ENCODE data around the gene PLEKHG7. TPM values are rescaled to one million over a fixed set of nuclear protein-coding genes. Genes with fewer than 3 reads are reported as not detected.

PLEKHG7 gene
- total and polyA plus RNA-seq, 2 experiments from 2014 or later: not detected

DNA sequence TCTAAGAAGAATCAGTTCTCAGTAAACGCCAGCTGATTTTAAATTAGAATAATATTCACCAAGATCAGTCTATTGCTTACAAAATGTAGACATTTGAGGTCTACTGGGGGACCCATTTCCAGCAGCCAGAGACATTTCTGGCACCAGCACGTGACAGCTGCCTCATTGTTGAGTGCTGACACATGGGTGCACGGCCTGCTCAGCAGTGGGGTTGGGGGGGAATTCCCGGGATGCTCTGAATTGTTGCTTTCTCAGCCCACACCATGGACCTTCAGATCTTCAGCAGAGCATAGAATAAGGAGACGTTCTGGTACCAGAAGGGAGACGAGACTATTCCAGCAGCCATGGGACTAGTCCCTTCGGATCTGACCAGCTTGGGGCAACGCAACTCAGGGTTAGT, 18.3 kb downstream of the PLEKHG7 start:
- Histone ChIP-seq H3K27ac (no peak overlapping the region), H3K36me3 (no peaks in the 10 kb centered on the region), H3K27me3 (no peaks in the 10 kb centered on the region), H3K4me3 (no peak overlapping the region), H3K9me3 (ENCODE audit: low read depth) (no peaks in the 10 kb centered on the region), H3K4me1 (ENCODE audit: low read depth) (no peaks in the 10 kb centered on the region)
- DNase-seq (ENCODE audit: low read depth in 1 of 2, low spot score in 1 of 2): peak in 1 of 2 donors; percentile 14
- no peak for TF ChIP-seq CTCF (IDR thresholded peaks at IDR 0.05; ENCODE audit: low read depth, low read length)

DNA sequence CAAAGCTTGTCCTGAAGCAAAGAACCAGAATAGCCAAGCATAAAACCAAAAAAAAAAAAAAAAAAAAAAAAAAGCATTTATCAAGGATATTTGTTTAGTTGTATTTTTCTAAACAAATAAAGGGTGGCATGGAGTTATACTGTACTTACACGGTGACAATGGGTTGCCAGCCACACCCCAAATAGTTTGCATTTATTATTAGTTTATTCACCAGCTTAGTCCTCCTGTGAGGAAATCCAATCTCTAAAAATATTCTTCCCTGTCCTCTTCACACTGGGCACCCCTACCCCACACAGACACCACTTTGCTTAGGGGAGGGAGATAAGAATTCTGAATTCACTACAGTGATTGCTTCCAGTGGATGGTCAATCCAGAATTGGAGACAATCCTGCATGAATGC, 18.9 kb downstream of the PLEKHG7 start:
- Histone ChIP-seq H3K27ac (no peak overlapping the region), H3K4me3 (no peak overlapping the region)
- no peak for TF ChIP-seq CTCF (IDR thresholded peaks at IDR 0.05; ENCODE audit: low read depth, low read length)

DNA sequence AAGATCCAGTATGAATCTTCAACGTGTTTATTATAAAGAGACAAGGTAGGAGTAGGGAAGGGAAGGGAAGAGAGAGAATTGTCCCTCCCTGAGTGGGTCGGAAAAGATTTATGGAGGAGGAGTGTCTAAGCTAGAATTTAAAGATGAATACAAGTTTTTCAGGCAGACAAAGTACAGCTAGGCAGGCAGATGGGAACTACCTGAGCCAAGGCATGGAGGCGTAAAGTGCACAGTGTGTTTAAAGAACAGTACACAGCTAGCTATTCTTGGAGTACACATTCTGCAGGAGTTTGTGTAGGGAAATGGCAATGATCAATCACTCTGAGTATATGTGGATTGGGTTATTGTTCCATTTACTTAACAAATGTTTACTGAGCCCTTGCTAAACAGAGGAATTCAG, 20.1 kb downstream of the PLEKHG7 start:
- no peak overlapping the region for H3K27ac ChIP-seq
- no peaks in the 10 kb centered on the region for H3K27me3 ChIP-seq
- DNase-seq (ENCODE audit: low read depth in 1 of 2, low spot score in 1 of 2): no peak
- H3K36me3 ChIP-seq: no peaks in the 10 kb centered on the region
- TF ChIP-seq CTCF (IDR thresholded peaks at IDR 0.05; ENCODE audit: low read depth, low read length): no peak
- no peaks in the 10 kb centered on the region for H3K4me1 ChIP-seq (ENCODE audit: low read depth)
- H3K9me3 ChIP-seq (ENCODE audit: low read depth): no peaks in the 10 kb centered on the region
- H3K4me3 ChIP-seq: no peak overlapping the region

More for the DNA sequence above, 18.9 kb downstream of the PLEKHG7 start:
- Histone ChIP-seq H3K4me1 (ENCODE audit: low read depth) (no peaks in the 10 kb centered on the region), H3K9me3 (ENCODE audit: low read depth) (no peaks in the 10 kb centered on the region), H3K36me3 (no peaks in the 10 kb centered on the region), H3K27me3 (no peaks in the 10 kb centered on the region)
- DNase-seq (ENCODE audit: low read depth in 1 of 2, low spot score in 1 of 2): no peak

GRCh38 chr12:92726850-92727249, 24.1 kb downstream of the PLEKHG7 start:
- DNase-seq (ENCODE audit: low read depth in 1 of 2, low spot score in 1 of 2): no peak
- H3K4me3 ChIP-seq: no peak overlapping the region
- H3K27ac ChIP-seq: no peak overlapping the region
- H3K9me3 ChIP-seq (ENCODE audit: low read depth): no peaks in the 10 kb centered on the region
- no peaks in the 10 kb centered on the region for H3K36me3 ChIP-seq
- TF ChIP-seq CTCF (IDR thresholded peaks at IDR 0.05; ENCODE audit: low read depth, low read length): no peak
- H3K4me1 ChIP-seq (ENCODE audit: low read depth): no peaks in the 10 kb centered on the region
- H3K27me3 ChIP-seq: no peaks in the 10 kb centered on the region

GRCh38 chr12:92729773-92730305, 27.1 kb downstream of the PLEKHG7 start:
- no peak for DNase-seq (ENCODE audit: low read depth in 1 of 2, low spot score in 1 of 2)
- no peaks in the 10 kb centered on the region for H3K4me1 ChIP-seq (ENCODE audit: low read depth)
- H3K27ac ChIP-seq: no peak overlapping the region
- no peaks in the 10 kb centered on the region for H3K36me3 ChIP-seq
- no peak for TF ChIP-seq CTCF (IDR thresholded peaks at IDR 0.05; ENCODE audit: low read depth, low read length)
- H3K4me3 ChIP-seq: no peak overlapping the region
- no peaks in the 10 kb centered on the region for H3K27me3 ChIP-seq
- no peaks in the 10 kb centered on the region for H3K9me3 ChIP-seq (ENCODE audit: low read depth)

- no peak for TF ChIP-seq CTCF (IDR thresholded peaks at IDR 0.05; ENCODE audit: low read depth, low read length)
- Histone ChIP-seq H3K36me3 (no peaks in the 10 kb centered on the region), H3K9me3 (ENCODE audit: low read depth) (no peaks in the 10 kb centered on the region), H3K27ac (no peak overlapping the region), H3K4me1 (ENCODE audit: low read depth) (no peaks in the 10 kb centered on the region), H3K4me3 (no peak overlapping the region), H3K27me3 (no peaks in the 10 kb centered on the region)
- DNase-seq (ENCODE audit: low read depth in 1 of 2, low spot score in 1 of 2): no peak
Measured at GRCh38 chr12:92730758-92731157, 28.0 kb downstream of the PLEKHG7 start.

All from cardiac muscle cell (in vitro differentiated cells and primary cell).